ENCODE results near the gene C1RL. TPM values are rescaled to one million over a fixed set of nuclear protein-coding genes. Genes with fewer than 3 reads are reported as not detected.

Gene C1RL
- total and polyA plus RNA-seq, 12 donors: 4.5 to 24.9 (median 8.1) TPM

- H3K36me3 ChIP-seq: peaks cover 0 to 48% (median 0%) of the 10 kb centered on the region in 9 donors
- H3K9me3 ChIP-seq: no peaks in the 10 kb centered on the region
- 79 to 86% methylated on average over 6 of the region's 6 CpGs for WGBS, 2 donors
- peak overlapping the region in 7 of 10 donors; percentile 13 to 72 (median 48) for H3K27ac ChIP-seq
- no peak overlapping the region for H3K4me3 ChIP-seq
- ATAC-seq (no peak), DNase-seq (no peak)
- peaks cover 0 to 25% (median 18%) of the 10 kb centered on the region in 9 donors for H3K4me1 ChIP-seq
- no peak for TF ChIP-seq CTCF (IDR thresholded peaks at IDR 0.05)
- H3K27me3 ChIP-seq: no peaks in the 10 kb centered on the region
- intact Hi-C loops (cut with DNase I): loop anchor here in 1 of 10 donors (2.0 kb wide), 1 partner anchor 23 kb away; the partner anchor contains the start of gene C1R
Observed at GRCh38 chr12:7069386-7069785, 39.6 kb downstream of the C1RL start.

GRCh38 chr12:7068994-7069346 lies 40.0 kb downstream of the C1RL start:
- no peaks in the 10 kb centered on the region for H3K27me3 ChIP-seq
- no peaks in the 10 kb centered on the region for H3K9me3 ChIP-seq
- 22 to 23% methylated on average over 2 of the region's 2 CpGs for WGBS, 2 donors
- intact Hi-C loops (cut with DNase I): loop anchor here in 1 of 10 donors (2.0 kb wide), 1 partner anchor 24 kb away; the partner anchor contains the start of gene C1R
- TF ChIP-seq CTCF (IDR thresholded peaks at IDR 0.05): no peak
- H3K27ac ChIP-seq: peak overlapping the region in 8 of 10 donors; percentile 20 to 74 (median 49)
- H3K4me1 ChIP-seq: peaks cover 0 to 25% (median 18%) of the 10 kb centered on the region in 9 donors
- H3K4me3 ChIP-seq: no peak overlapping the region
- DNase-seq: no peak
- H3K36me3 ChIP-seq: peaks cover 0 to 48% (median 0%) of the 10 kb centered on the region in 9 donors
- peak in 6 of 8 donors; percentile 10 to 65 (median 36) for ATAC-seq

DNA sequence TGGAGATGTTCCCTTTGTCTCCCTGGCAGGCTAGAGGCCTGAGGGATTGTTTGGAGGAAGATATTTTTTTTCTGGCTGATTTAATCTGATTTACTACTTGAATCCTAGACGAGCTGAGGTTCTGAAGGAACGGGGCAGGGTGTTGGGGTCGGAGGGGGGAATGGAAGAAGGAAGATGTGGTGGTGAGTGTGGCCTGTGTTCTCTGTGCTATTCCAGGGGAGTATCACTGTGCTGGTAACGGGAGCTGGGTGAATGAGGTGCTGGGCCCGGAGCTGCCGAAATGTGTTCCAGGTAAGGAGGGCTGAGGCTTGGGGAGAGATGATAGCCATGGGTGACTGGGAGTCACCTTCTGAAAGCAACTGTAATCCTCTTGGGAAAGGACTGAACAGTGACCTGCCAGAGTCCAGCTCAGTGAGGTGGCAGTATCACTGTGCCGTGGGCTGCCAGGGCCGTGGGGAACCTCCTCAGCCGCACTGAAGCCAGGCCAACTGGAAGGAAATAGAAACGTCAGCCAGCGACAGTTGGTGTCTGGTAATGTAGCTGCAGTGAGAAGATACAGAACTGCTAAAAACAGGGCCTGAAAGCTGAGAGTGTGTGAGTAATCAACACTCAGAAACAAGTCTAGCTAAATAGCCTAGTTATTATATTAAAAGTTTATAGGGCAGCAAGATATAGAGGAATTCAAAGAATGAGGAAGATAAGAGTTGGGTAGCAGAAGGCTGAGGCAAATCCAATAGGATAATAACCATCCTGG lies 40.6 kb downstream of the C1RL start:
- WGBS, 2 donors: 36 to 49% methylated on average over 11 of the region's 11 CpGs
- Histone ChIP-seq H3K4me1 (peaks cover 0 to 25% (median 18%) of the 10 kb centered on the region in 9 donors), H3K4me3 (no peak overlapping the region), H3K27me3 (no peaks in the 10 kb centered on the region), H3K36me3 (peaks cover 0 to 53% (median 0%) of the 10 kb centered on the region in 9 donors), H3K27ac (peak overlapping the region in 8 of 10 donors; percentile 20 to 74 (median 49)), H3K9me3 (no peaks in the 10 kb centered on the region)
- ATAC-seq: peak; percentile 65 to 96 (median 90)
- TF ChIP-seq CTCF (IDR thresholded peaks at IDR 0.05): no peak
- DNase-seq: peak; percentile 47 to 55
- intact Hi-C loops (cut with DNase I): loop anchor here in 1 of 10 donors (2.0 kb wide), 1 partner anchor 24 kb away; the partner anchor contains the start of gene C1R

GRCh38 chr12:7067096-7067495 lies 41.9 kb downstream of the C1RL start:
- DNase-seq (no peak), ATAC-seq (no peak)
- Histone ChIP-seq H3K4me3 (no peak overlapping the region), H3K27me3 (no peaks in the 10 kb centered on the region), H3K9me3 (no peaks in the 10 kb centered on the region), H3K27ac (no peak overlapping the region), H3K4me1 (peaks cover 0 to 25% (median 18%) of the 10 kb centered on the region in 9 donors), H3K36me3 (peaks cover 0 to 60% (median 0%) of the 10 kb centered on the region in 9 donors)
- no peak for TF ChIP-seq CTCF (IDR thresholded peaks at IDR 0.05)
- WGBS, 2 donors: 83 to 85% methylated on average over 7 of the region's 7 CpGs
- intact Hi-C loops (cut with DNase I): no loop called here

Data from heart right ventricle (tissue), 16 donors.